Uterus (tissue), 2 donors: ENCODE measurements around the gene BMF.

Source experiments
- POLR2A ChIP-seq, 2 donors: fragments of 450-650 bp; IDR thresholded peaks; one replicate each; pipeline ENCODE4 v1.6.1; 2016; ENCODE audit warnings: antibody characterized with exemption in 2 of 2, mild to moderate bottlenecking in 1 of 2, moderate library complexity in 1 of 2
- TF ChIP-seq, protein P1 (sequence below), 4 experiments: fragments of 200-600 bp in 2 of 4; fragments of 450-650 bp in 2 of 4; sonication (generic) in 2 of 4; IDR thresholded peaks; one replicate each; pipeline ENCODE4 v1.5.1; 2016 to 2019; ENCODE audit warnings: antibody characterized with exemption in 4 of 4, mild to moderate bottlenecking in 2 of 4, moderate library complexity in 1 of 4

DNA sequence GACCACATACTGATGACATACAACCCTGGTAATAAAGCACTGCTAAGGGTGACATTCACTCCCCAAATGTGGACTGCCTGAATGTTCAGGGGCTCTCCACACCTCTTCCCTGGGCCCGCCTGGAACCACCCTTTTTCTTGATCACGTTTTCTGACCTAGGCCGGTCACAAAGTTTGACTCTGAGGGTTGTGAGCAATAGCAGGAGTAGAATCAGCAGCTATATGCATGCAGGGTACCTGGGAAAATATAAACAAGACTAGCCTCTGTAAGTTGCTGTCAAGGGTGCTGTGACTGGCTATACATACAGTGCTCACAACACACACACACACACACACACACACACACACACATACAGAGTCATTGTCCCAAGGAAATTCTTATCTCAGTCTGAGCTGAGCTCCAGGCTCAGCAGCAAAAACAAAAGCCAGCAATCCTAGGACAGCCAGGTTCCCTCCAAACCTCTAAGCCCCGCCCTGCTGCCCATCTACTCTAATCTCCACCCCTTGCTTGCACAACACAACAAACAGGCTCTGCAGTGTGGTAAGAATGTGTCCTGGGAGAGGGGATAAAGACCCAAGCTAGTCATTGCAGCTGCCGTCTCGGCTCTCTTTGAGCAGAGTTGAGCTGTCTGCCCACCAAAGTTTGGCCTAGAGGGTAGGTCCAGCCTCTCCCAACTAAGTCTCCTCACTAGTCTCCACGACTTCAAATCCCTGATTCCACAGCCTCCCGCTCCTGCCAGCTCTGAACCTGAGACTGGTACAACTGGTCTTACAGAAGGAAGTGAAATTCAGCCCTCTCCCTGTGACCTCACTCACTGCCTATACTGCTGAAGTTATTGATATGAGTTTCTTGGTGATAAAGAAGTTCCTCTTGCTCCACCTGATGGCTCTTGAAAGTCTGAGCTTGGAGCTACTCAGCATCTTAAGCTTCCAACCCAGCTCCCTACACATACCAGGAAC is 2.2 kb downstream of the BMF start:
- TF ChIP-seq, protein P1, sequence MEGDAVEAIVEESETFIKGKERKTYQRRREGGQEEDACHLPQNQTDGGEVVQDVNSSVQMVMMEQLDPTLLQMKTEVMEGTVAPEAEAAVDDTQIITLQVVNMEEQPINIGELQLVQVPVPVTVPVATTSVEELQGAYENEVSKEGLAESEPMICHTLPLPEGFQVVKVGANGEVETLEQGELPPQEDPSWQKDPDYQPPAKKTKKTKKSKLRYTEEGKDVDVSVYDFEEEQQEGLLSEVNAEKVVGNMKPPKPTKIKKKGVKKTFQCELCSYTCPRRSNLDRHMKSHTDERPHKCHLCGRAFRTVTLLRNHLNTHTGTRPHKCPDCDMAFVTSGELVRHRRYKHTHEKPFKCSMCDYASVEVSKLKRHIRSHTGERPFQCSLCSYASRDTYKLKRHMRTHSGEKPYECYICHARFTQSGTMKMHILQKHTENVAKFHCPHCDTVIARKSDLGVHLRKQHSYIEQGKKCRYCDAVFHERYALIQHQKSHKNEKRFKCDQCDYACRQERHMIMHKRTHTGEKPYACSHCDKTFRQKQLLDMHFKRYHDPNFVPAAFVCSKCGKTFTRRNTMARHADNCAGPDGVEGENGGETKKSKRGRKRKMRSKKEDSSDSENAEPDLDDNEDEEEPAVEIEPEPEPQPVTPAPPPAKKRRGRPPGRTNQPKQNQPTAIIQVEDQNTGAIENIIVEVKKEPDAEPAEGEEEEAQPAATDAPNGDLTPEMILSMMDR (IDR thresholded peaks at IDR 0.05) = peak in 1 of 4 experiments; percentile 17
- TF ChIP-seq POLR2A (IDR thresholded peaks at IDR 0.05) = peak; percentile 16 to 47
